K562 (cell line): ENCODE results near the gene GEMIN2. TPM values are rescaled to one million over a fixed set of nuclear protein-coding genes. Genes with fewer than 3 reads are reported as not detected.

Source experiments
- BRCA1 ChIP-seq, 2 experiments: fragments of 450-650 bp in 1 of 2; sonication (generic) in 1 of 2; formaldehyde crosslinking in 1 of 2; IDR thresholded peaks; 2 replicates each; pipeline versions ENCODE4 v1.5.0 to v1.6.1; 2017 to 2020; ENCODE audit warnings: mild to moderate bottlenecking in 1 of 2, missing genetic modification reagents in 1 of 2
- GTF2E2 ChIP-seq: fragments of 200-800 bp; sonication (Bioruptor generic); IDR thresholded peaks from 2 replicates; pipeline ENCODE4 v1.6.1; 2016; ENCODE audit warnings: missing genetic modification characterization, missing compliant biosample characterization
- HDAC1 ChIP-seq, 2 experiments: fragments of 450-650 bp; IDR thresholded peaks; 2 replicates each; pipeline ENCODE4 v1.6.1; 2016 to 2017; ENCODE audit warnings: inconsistent platforms in 1 of 2, mild to moderate bottlenecking in 1 of 2, moderate library complexity in 1 of 2
- NEUROD1 ChIP-seq: fragments of 150-350 bp; IDR thresholded peaks from 2 replicates; pipeline ENCODE4 v1.6.1; 2014; ENCODE audit warnings: borderline replicate concordance, low read length, low read depth; ENCODE audit not compliant: partially characterized antibody
- NFE2L1 ChIP-seq: fragments of 450-650 bp; IDR thresholded peaks from 2 replicates; pipeline ENCODE4 v1.6.1; 2016; ENCODE audit warnings: missing genetic modification characterization, low read depth, mild to moderate bottlenecking, missing compliant biosample characterization, moderate library complexity, borderline replicate concordance
- NFIC ChIP-seq: fragments of 450-650 bp; IDR thresholded peaks from 2 replicates; pipeline ENCODE4 v1.6.1; 2017; ENCODE audit warnings: mild to moderate bottlenecking, inconsistent platforms
- NR2C2 ChIP-seq, 2 experiments: fragments of 200-800 bp in 1 of 2; sonication (Bioruptor generic) in 1 of 2; sonication (generic) in 1 of 2; formaldehyde crosslinking in 1 of 2; IDR thresholded peaks; 2 replicates each; pipeline versions ENCODE4 v1.6.1 to v1.8.0; 2016 to 2022; ENCODE audit warnings: mild to moderate bottlenecking in 1 of 2, missing compliant biosample characterization in 1 of 2, missing genetic modification characterization in 1 of 2, missing genetic modification reagents in 1 of 2
- POLR2AphosphoS5 ChIP-seq: IDR thresholded peaks from 2 replicates; pipeline ENCODE4 v1.6.1; 2011; ENCODE audit warnings: mild to moderate bottlenecking, low read depth, low read length, moderate library complexity; ENCODE audit not compliant: control insufficient read depth, insufficient read depth
- POLR2B ChIP-seq: fragments of 450-650 bp; IDR thresholded peaks from 2 replicates; pipeline ENCODE4 v1.6.1; 2018; ENCODE audit warnings: low read depth; ENCODE audit not compliant: partially characterized antibody
- TRIM24 ChIP-seq, 2 experiments: fragments of 450-650 bp; IDR thresholded peaks; 2 replicates each; pipeline ENCODE4 v1.6.1; 2016
- ZKSCAN3 ChIP-seq: fragments of 250-450 bp; sonication (Bioruptor Pico); IDR thresholded peaks from 2 replicates; pipeline ENCODE4 v1.4.0; 2020
- ZNF133 ChIP-seq: fragments of 250-450 bp; sonication (Bioruptor Pico); IDR thresholded peaks from 2 replicates; pipeline ENCODE4 v1.4.0; 2020; ENCODE audit warnings: mild to moderate bottlenecking
- ZNF175 ChIP-seq: fragments of 200-800 bp; sonication (Bioruptor generic); IDR thresholded peaks from 2 replicates; pipeline ENCODE4 v1.6.1; 2016; ENCODE audit warnings: low read depth, mild to moderate bottlenecking, missing genetic modification characterization, missing compliant biosample characterization
- polyA plus RNA-seq, 8 experiments: library from polyadenylated mRNA; depleted of rRNA in 4 of 8; stranded (reverse) in 5 of 8; unstranded in 3 of 8; fragments of >200 nt; fragmentation: Nextera tagmentation in 2 of 8; fragmentation: Illumina TruSeq in 1 of 8; extraction: Ambion mirVana in 2 of 8; extraction: Trizol in 1 of 8; gene quantifications; 2 replicates each; pipeline versions ENCODE4 v1.2.1 to v1.2.3, GENCODE V29; 2011 to 2014; ENCODE audit warnings: inconsistent platforms in 1 of 8, missing spikeins in 1 of 8
- total RNA-seq, 7 experiments: library from RNA; depleted of rRNA in 6 of 7; stranded (reverse); fragments of >200 nt in 6 of 7; fragmentation: Illumina TruSeq in 2 of 7; extraction: Trizol in 2 of 7; gene quantifications; 2 replicates each; pipeline versions ENCODE4 v1.2.1 to v1.2.3, GENCODE V29; 2011 to 2021; ENCODE audit warnings: low replicate concordance in 1 of 7
- TF ChIP-seq, protein P1 (sequence below): fragments of 450-650 bp; IDR thresholded peaks from 2 replicates; pipeline ENCODE4 v1.6.1; 2016; ENCODE audit warnings: low read depth
- TF ChIP-seq, protein P2 (sequence below): fragments of 450-650 bp; IDR thresholded peaks from 2 replicates; pipeline ENCODE4 v1.6.1; 2014; ENCODE audit warnings: low read depth, mild to moderate bottlenecking, moderate library complexity, borderline replicate concordance

The GEMIN2 gene
- total and polyA plus RNA-seq, 9 of the 15 experiments (the other 6 are each of a cell fraction or from before 2014, with no cell fraction given): 23.0 to 87.6 (median 45.5) TPM

DNA sequence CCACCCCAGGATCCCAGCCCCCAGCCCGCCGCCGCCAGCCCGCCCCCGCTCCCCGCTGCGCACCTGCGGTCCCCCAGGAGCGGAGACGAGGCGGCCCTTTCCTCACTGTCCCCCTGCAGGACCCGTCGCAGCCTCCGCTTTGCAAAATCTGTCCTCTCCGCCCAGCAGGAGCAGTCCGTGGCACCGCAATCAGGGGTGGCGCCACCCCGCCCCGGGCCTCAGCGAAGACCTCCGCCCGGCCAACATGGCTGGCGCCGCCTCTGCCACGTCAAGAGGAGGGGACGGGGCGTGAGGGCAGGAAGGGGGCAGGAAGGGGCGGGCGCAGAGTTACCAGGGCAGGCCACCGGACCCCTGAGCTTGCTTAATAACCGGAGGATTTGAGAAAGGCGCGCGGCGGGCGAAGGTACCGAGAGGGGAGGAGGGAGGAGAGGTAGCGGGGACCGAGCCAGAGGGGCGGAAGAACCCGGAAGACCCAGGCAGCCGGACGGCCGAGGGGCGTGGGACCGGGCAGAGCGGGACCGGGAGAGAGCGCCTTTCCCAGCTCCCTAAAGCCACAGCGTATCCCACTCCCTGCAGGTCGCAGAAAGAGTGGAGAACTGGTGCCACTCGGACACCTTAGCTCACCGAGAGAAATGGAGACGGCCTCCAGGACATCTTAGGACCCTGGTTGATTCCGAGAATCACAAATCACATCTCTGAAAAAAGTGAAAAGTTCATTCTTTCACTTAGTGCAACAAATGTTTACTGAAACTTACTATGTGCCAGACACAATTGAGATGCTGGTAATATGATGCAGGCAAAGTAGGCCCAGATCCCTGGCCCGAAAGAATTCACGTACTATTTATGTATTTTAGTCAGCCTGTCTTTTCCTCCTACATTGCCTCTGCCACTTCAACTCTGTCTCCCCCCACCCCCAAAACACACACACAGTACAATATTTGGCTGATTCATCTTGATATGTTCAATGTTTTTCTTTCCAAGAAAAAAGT is 10.9 kb upstream of the GEMIN2 start, which contains the start of gene SEC23A (continued):
- TF ChIP-seq GTF2E2 (tag) (peak; percentile 60; the same call in 1 of the 2 replicates), BRCA1 (IDR thresholded peaks at IDR 0.05) (no peak), BRCA1 (CRISPR knock-in tag; IDR thresholded peaks at IDR 0.05) (no peak), NEUROD1 (peak; percentile 30), ZKSCAN3 (CRISPR knock-in tag) (no peak), NFIC (peak; percentile 21; the same call in 1 of the 2 replicates), HDAC1 (IDR thresholded peaks at IDR 0.05) (peak in 1 of 2 experiments; percentile 57; a peak in 1 of 4 replicates), POLR2AphosphoS5 (peak; percentile 43; the same call in 1 of the 2 replicates), ZNF133 (CRISPR knock-in tag) (no peak), POLR2B (peak; percentile 68), ZNF175 (CRISPR knock-in tag) (no peak), TRIM24 (IDR thresholded peaks at IDR 0.05) (peak in 1 of 2 experiments; percentile 31; a peak in 1 of 4 replicates), NFE2L1 (tag) (no peak), NR2C2 (CRISPR knock-in tag; IDR thresholded peaks at IDR 0.05) (no peak), NR2C2 (tag; IDR thresholded peaks at IDR 0.05) (peak; percentile 69; the same call in 1 of the 2 replicates)
- TF ChIP-seq, protein P1, sequence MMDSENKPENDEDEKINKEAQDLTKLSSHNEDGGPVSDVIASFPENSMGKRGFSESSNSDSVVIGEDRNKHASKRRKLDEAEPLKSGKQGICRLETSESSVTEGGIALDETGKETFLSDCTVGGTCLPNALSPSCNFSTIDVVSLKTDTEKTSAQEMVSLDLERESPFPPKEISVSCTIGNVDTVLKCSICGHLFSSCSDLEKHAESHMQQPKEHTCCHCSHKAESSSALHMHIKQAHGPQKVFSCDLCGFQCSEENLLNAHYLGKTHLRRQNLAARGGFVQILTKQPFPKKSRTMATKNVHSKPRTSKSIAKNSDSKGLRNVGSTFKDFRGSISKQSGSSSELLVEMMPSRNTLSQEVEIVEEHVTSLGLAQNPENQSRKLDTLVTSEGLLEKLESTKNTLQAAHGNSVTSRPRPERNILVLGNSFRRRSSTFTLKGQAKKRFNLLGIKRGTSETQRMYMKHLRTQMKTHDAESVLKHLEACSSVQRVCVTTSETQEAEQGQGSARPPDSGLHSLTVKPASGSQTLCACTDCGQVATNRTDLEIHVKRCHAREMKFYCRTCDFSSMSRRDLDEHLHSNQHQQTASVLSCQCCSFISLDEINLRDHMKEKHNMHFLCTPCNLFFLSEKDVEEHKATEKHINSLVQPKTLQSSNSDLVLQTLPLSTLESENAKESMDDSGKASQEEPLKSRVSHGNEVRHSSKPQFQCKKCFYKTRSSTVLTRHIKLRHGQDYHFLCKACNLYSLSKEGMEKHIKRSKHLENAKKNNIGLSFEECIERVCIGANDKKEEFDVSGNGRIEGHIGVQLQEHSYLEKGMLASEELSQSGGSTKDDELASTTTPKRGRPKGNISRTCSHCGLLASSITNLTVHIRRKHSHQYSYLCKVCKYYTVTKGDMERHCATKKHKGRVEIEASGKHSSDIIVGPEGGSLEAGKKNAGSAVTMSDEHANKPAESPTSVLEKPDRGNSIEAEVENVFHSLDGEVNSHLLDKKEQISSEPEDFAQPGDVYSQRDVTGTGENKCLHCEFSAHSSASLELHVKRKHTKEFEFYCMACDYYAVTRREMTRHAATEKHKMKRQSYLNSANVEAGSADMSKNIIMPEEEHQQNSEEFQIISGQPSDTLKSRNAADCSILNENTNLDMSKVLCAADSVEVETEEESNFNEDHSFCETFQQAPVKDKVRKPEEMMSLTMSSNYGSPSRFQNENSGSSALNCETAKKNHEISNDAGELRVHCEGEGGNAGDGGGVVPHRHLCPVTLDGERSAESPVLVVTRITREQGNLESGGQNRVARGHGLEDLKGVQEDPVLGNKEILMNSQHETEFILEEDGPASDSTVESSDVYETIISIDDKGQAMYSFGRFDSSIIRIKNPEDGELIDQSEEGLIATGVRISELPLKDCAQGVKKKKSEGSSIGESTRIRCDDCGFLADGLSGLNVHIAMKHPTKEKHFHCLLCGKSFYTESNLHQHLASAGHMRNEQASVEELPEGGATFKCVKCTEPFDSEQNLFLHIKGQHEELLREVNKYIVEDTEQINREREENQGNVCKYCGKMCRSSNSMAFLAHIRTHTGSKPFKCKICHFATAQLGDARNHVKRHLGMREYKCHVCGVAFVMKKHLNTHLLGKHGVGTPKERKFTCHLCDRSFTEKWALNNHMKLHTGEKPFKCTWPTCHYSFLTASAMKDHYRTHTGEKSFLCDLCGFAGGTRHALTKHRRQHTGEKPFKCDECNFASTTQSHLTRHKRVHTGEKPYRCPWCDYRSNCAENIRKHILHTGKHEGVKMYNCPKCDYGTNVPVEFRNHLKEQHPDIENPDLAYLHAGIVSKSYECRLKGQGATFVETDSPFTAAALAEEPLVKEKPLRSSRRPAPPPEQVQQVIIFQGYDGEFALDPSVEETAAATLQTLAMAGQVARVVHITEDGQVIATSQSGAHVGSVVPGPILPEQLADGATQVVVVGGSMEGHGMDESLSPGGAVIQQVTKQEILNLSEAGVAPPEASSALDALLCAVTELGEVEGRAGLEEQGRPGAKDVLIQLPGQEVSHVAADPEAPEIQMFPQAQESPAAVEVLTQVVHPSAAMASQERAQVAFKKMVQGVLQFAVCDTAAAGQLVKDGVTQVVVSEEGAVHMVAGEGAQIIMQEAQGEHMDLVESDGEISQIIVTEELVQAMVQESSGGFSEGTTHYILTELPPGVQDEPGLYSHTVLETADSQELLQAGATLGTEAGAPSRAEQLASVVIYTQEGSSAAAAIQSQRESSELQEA: peak; percentile 69; the same call in 1 of the 2 replicates
- TF ChIP-seq, protein P2, sequence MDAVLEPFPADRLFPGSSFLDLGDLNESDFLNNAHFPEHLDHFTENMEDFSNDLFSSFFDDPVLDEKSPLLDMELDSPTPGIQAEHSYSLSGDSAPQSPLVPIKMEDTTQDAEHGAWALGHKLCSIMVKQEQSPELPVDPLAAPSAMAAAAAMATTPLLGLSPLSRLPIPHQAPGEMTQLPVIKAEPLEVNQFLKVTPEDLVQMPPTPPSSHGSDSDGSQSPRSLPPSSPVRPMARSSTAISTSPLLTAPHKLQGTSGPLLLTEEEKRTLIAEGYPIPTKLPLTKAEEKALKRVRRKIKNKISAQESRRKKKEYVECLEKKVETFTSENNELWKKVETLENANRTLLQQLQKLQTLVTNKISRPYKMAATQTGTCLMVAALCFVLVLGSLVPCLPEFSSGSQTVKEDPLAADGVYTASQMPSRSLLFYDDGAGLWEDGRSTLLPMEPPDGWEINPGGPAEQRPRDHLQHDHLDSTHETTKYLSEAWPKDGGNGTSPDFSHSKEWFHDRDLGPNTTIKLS: peak; percentile 94
